Chondrocyte (in vitro differentiated cells): ENCODE data around the gene RACGAP1. TPM values are rescaled to one million over a fixed set of nuclear protein-coding genes. Genes with fewer than 3 reads are reported as not detected.

Source experiments
- DNase-seq: peaks from one replicate; pipeline ENCODE4 v3.0.0; 2021; ENCODE audit warnings: mixed read lengths, low spot score
- H3K27ac Mint-ChIP-seq: one replicate; pipeline ENCODE4 v1.8.0; 2021; ENCODE audit warnings: mild to moderate bottlenecking, moderate library complexity, mixed read lengths; ENCODE audit not compliant: unreplicated experiment
- H3K27me3 Mint-ChIP-seq: 2 replicates; pipeline ENCODE4 v1.8.0; 2021; ENCODE audit warnings: low read depth, mixed read lengths
- H3K36me3 Mint-ChIP-seq: 2 replicates; pipeline ENCODE4 v1.8.0; 2021; ENCODE audit warnings: low read depth, mixed read lengths
- H3K4me1 Mint-ChIP-seq: 2 replicates; pipeline ENCODE4 v1.8.0; 2021; ENCODE audit warnings: low read depth, mild to moderate bottlenecking, mixed read lengths
- H3K4me3 Mint-ChIP-seq: one replicate; pipeline ENCODE4 v1.8.0; 2021; ENCODE audit warnings: mild to moderate bottlenecking, moderate library complexity, mixed read lengths; ENCODE audit not compliant: unreplicated experiment
- H3K9me3 Mint-ChIP-seq: 2 replicates; pipeline ENCODE4 v1.8.0; 2021; ENCODE audit warnings: low read depth, mixed read lengths
- total RNA-seq: library from RNA; stranded (reverse); gene quantifications from 3 replicates; pipeline ENCODE4 v1.2.1, GENCODE V29; 2021
- TF ChIP-seq, protein P1 (sequence below): fragments of 200-600 bp; sonication (generic); IDR thresholded peaks from 2 replicates; pipeline ENCODE4 v1.5.0; 2021; ENCODE audit warnings: antibody characterized with exemption, mild to moderate bottlenecking, moderate library complexity

Gene RACGAP1
- total RNA-seq, 1 donor from 2014 or later = 25.7 TPM

DNA sequence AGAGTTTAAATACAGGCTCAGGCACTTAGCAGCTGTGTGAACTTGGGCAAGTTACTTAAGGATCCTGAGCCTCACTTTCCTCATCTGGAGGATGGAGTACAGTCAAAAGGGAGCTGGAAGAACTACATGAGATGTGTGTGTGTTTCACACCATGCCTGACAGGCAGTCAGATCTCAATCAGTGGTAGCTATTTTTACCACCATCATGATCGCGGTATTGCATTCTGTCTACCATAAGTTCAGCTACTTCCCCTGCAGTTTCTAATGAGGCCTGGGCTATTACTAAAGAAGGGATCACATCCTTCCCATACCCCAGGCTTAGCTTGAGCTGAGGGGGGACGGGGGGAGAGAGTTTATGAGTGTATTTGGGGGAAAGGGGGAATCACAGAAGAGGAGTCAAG is 45.5 kb downstream of the RACGAP1 start:
- Mint-ChIP-seq H3K27me3 (no peaks in the 10 kb centered on the region), H3K4me1 (peaks cover 14% of the 10 kb centered on the region), H3K36me3 (no peaks in the 10 kb centered on the region), H3K4me3 (no peak overlapping the region), H3K27ac (no peak overlapping the region), H3K9me3 (no peaks in the 10 kb centered on the region)
- no peak for DNase-seq
- TF ChIP-seq, protein P1, sequence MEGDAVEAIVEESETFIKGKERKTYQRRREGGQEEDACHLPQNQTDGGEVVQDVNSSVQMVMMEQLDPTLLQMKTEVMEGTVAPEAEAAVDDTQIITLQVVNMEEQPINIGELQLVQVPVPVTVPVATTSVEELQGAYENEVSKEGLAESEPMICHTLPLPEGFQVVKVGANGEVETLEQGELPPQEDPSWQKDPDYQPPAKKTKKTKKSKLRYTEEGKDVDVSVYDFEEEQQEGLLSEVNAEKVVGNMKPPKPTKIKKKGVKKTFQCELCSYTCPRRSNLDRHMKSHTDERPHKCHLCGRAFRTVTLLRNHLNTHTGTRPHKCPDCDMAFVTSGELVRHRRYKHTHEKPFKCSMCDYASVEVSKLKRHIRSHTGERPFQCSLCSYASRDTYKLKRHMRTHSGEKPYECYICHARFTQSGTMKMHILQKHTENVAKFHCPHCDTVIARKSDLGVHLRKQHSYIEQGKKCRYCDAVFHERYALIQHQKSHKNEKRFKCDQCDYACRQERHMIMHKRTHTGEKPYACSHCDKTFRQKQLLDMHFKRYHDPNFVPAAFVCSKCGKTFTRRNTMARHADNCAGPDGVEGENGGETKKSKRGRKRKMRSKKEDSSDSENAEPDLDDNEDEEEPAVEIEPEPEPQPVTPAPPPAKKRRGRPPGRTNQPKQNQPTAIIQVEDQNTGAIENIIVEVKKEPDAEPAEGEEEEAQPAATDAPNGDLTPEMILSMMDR = no peak

DNA sequence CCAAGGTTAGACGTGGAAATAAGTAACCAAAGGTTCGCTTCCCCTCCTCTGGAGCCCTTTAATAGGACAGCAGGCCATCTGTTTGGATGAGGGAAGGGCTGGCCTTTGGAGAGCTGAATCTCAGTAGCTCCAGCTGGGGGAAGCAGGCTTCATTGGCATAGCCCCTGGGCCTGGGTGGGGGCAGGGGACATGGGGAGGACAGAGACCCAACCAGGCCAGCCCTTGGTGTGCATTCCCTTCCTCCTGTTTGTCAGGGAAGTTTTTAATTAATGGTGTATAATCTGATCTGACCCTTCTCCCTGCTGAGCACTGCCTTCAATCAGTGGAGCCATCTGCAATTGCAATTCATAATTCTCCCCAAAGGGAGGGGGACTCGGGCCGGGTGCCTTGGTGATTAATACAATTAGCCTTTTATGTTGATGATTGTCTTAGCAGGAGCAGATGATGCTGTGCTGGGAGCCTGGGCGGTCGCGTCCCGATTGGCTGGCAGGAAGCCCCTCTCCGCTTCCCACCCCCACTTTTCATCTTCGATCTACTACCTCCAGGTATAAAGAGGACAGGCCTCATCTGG is 46.2 kb downstream of the RACGAP1 start:
- DNase-seq = no peak
- TF ChIP-seq, protein P1 = no peak
- Mint-ChIP-seq H3K36me3 (no peaks in the 10 kb centered on the region), H3K27ac (no peak overlapping the region), H3K27me3 (no peaks in the 10 kb centered on the region), H3K4me1 (peaks cover 8% of the 10 kb centered on the region), H3K4me3 (no peak overlapping the region), H3K9me3 (no peaks in the 10 kb centered on the region)

GRCh38 chr12:49978125-49978524 is 47.2 kb downstream of the RACGAP1 start:
- TF ChIP-seq, protein P1 = no peak
- Mint-ChIP-seq H3K9me3 (no peaks in the 10 kb centered on the region), H3K4me1 (no peaks in the 10 kb centered on the region), H3K36me3 (no peaks in the 10 kb centered on the region), H3K27me3 (no peaks in the 10 kb centered on the region), H3K4me3 (no peak overlapping the region), H3K27ac (no peak overlapping the region)
- no peak for DNase-seq

DNA sequence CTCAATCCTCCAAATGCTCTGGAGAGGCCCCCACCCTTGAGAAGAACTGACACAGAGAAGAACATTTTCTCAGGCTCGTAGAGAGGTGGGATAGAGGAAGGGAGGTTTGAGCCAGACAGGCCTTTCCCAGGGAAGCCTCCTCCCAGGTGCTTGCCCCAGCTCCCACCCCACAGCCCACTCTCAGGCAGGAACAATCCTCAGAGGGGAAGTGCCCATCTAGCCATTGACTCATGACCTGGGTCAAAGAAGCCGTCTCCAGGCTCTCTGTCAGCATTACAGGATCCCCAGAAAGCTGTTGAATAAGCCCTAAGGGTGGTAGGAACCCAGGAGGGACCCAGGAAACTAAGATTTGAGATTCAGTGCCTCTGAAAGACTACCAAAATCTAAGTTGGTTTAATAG is 48.7 kb downstream of the RACGAP1 start:
- Mint-ChIP-seq H3K27ac (no peak overlapping the region), H3K36me3 (no peaks in the 10 kb centered on the region)

GRCh38 chr12:49975318-49975761 is 50.0 kb downstream of the RACGAP1 start:
- no peaks in the 10 kb centered on the region for H3K9me3 Mint-ChIP-seq
- no peak overlapping the region for H3K27ac Mint-ChIP-seq
- DNase-seq = peak; percentile 88
- TF ChIP-seq, protein P1 = no peak
- no peaks in the 10 kb centered on the region for H3K27me3 Mint-ChIP-seq
- no peak overlapping the region for H3K4me3 Mint-ChIP-seq
- H3K36me3 Mint-ChIP-seq = no peaks in the 10 kb centered on the region
- H3K4me1 Mint-ChIP-seq = no peaks in the 10 kb centered on the region

More for the DNA sequence above, 48.7 kb downstream of the RACGAP1 start:
- Mint-ChIP-seq H3K9me3 (no peaks in the 10 kb centered on the region), H3K4me1 (no peaks in the 10 kb centered on the region), H3K27me3 (no peaks in the 10 kb centered on the region), H3K4me3 (no peak overlapping the region)
- TF ChIP-seq, protein P1 = no peak
- peak; percentile 28 for DNase-seq
